ENCODE measurements around the gene CD2.
"Not testable (repeated sequence)": the region's sequence is repeated elsewhere in the genome, so short reads cannot be mapped to it uniquely, and the experiment has no call there.

Gene CD2

DNA sequence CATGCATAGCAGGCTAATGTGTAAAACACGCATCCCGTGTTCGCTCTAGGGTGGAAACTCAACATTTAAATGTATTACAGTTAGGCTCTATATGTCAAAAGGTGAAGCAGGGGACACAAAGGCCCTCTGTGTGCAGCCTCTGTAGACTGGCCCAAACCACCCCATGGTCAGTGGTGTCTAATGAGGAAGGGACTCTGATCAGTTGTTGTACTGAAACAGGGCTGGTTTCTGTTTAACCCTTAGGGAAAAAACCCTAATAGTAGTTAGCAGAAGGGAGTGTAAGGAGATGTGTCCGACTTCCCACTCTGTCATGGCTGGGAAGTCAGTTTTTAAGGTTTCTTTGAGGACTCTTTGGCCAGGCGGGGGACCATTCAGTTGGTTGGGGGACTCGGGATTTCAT is 21.5 kb upstream of the CD2 start:
- DNase-seq: no peak

DNA sequence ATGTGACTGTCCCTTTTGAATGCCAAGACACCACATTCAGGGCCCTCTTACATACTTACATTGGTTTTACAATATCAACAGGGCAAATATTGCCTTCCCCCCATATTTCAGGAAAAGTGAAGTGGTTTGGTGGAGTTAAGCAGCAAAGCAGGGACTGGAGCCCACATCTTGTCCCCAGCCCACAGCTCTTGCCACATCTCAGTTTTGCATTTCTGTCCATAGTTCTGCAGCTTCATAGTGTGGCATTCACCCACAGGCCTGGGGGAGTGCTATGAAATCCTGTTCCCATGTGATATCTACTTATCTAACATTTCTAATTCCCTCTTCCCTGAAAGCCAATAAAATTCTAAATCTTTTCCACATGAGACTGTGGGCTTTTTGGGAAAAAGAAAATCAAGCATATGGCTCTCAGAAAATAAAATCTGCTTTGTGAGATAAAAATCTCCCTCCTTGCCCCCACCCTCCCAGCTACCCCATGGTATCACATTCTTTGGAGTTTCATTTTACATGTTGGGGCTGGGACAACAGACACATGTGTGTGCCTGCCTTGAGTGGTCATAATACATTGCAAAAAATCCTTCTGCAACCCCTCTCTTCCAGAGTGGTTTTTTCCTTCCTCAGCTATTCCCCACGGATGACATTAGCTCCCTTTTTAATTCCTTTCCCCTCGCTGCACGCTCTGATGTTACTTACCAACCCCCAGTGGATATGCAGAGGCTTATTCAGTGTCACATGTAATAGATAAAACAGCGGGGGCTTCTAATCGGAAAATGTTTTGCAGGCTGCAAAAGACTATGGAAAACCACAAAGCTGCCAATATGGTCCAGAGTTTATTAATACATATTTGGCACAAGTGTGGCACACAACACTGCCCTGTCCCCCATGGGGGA is 20.5 kb upstream of the CD2 start:
- DNase-seq: no peak

- DNase-seq: no peak
Observed at GRCh38 chr1:116735246-116735645, 19.0 kb upstream of the CD2 start.

- peak; percentile 39 for DNase-seq
Observed at GRCh38 chr1:116737020-116737854, 17.0 kb upstream of the CD2 start.

GRCh38 chr1:116737855-116738321 is 16.3 kb upstream of the CD2 start:
- no peak for DNase-seq

- no peak for DNase-seq
Observed at GRCh38 chr1:116738673-116739370, 15.4 kb upstream of the CD2 start.

DNA sequence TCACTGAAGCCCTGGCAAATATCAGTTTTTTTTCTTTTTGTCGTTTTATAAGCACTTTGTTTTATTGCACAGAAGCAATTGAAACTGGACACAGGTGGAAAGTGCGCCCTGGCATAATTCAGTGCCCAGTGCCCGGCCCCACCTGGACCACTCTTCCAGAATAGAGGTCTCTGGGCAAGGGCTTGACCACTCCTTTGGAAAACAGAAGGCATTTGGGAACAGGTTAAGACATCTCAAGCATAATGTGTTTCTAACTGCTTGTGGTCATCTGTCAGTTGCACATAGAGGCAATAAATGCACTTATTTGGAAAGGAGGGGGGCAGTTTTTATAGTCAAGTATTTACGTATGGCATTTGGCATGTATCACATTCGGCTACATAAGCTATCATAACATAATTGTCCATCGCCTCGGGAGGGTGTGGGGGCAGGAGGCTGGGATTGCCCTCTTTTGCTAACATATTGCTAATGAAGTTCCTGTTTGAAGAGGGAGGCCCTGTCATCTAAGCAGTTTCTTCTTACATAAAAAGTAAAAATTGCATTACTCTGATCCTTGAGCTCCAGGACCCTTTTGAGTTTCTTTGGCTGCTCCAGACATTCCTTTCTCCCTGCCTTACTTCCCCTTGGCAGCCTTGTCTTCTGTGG is 14.7 kb upstream of the CD2 start:
- DNase-seq: no peak

- DNase-seq: no peak
Observed at GRCh38 chr1:116740296-116740695, 13.9 kb upstream of the CD2 start.

- DNase-seq: no peak
Observed at GRCh38 chr1:116740746-116741145, 13.5 kb upstream of the CD2 start.

GRCh38 chr1:116741836-116742565 is 12.2 kb upstream of the CD2 start:
- no peak for DNase-seq

DNA sequence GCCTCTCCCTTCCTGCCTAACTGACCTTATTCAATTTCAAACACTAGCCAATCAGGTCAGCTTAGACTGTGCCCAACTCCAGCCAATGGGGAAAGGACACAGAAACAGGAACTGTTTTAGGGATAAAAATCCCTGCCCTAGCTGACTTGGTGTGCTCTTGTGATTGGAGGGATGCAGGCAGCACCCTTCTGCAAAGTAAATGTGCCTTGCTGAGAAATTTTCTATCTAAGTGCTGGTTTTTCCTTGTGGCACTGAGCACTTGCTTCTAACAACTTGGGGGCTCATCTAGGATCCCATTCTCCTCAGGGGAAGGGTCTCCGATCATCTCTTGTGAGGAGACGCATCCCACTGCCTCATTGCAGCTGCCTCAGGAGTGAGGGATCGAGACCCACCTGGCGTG is 10.7 kb upstream of the CD2 start:
- no peak for DNase-seq

DNA sequence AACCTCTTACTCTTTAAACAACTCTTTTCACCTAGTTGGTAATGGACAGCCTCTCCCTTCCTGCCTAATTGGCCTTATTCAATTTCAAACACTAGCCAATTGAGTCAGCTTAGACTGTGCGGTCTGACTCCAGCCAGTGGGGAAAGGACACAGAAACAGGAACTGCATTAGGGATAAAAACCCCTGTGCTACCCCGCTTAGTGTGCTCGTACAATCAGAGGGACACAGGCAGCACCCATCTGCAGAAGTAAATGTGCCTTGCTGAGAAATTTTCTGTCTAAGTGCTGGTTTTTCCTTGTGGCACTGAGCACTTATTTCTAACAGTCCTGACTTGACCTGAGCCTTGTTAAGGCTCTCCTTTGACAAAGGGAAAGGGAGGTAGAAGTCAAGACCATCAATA is 6.0 kb upstream of the CD2 start:
- DNase-seq: no peak

GRCh38 chr1:116751146-116751545 is 3.1 kb upstream of the CD2 start:
- DNase-seq: no peak

- no peak for DNase-seq
Observed at GRCh38 chr1:116751621-116752020, 2.6 kb upstream of the CD2 start.

DNA sequence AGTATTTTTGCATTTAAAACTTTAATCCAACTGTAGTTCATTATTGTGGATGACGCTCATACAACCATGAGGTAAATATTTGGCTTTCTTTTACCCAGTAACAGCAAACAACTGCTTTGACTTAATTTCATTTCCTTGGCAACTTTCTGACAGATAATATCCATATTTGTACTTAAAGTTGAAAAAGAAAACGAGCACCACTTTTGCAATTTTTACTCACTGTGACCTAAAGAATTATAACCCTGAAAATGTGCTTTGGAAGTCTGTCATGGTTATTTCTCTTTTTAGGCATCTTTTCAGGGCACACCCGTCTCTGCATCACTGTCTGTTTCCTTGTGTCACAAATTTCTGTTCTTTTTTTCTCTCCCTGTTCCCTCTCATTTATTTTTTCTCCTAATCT is 918 bp upstream of the CD2 start:
- DNase-seq: no peak

GRCh38 chr1:116755066-116755465 is 836 bp downstream of the CD2 start:
- no peak for DNase-seq

DNA sequence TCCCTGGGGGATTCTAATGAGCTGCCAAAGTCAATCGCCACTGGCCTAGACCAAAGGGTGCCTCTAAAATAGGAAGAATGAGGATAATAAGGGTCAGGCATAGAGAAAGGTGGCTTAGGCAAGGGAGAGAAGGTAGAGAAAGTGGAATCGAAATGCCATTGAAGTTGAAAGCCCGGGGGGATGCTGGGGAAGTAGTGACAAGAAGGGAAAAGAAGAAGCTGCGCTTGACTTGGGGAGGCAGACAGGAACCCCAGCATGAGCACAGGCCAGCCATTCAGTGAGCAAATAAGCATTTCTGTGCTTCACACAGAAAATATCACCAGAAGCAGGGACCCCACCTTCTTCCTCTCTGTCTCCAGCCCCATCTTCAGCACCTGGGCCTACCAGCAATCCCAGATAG is 1.5 kb downstream of the CD2 start:
- no peak for DNase-seq

DNA sequence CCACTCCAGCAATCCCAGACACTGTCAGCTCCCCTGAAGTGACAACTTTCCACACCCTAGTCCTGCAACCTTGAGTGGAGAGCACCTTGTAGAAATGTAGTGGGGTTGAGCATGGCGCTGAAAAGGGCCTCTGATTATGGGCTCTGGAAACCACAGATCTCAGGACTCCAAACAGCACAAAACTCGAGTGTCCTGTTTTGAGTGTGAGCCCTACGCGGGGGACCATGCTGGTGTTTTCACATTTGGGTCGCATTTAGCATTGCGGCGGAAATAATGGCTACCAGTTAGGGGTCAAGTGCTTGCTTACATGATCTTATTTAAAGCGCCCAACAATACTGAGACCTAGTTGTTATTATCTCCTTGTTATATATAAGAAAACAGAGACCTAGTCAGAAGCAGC is 1.9 kb downstream of the CD2 start:
- not testable (repeated sequence) for DNase-seq

GRCh38 chr1:116758456-116758815 is 4.2 kb downstream of the CD2 start:
- not testable (repeated sequence) for DNase-seq

DNA sequence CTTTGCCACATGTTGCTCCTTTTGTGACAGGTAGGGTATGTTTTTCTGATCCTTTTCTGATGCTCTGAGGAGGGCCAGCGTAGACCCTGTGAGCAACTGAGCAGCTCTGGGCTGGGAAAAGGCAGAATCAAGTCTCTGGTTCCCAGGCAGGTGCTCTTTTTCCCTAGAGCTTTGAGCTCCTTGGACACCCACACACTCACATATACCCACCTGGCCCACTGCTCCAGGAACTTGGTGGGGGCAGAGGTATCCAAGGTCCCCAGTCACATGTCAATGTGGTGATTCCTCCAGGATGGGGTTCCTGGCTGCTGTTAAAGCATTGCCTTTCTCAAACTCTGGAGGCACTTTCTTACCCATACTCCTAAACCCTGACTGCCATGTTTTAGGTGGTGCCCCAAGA is 5.4 kb downstream of the CD2 start:
- no peak for DNase-seq

DNA sequence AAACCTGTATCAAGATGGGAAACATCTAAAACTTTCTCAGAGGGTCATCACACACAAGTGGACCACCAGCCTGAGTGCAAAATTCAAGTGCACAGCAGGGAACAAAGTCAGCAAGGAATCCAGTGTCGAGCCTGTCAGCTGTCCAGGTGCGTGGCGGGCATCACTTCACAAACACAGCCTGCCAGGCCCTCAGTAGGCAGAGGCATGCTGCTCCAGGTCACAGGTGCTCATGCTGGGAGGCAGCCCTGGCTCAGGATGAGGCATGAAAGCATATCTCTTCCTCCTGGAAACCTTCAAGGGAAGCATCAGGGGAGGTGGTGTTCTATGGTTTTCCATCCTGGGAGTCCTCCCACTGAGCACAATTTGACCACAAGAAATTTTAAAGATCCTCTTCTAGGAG is 6.3 kb downstream of the CD2 start:
- peak; percentile 46 for DNase-seq

DNA sequence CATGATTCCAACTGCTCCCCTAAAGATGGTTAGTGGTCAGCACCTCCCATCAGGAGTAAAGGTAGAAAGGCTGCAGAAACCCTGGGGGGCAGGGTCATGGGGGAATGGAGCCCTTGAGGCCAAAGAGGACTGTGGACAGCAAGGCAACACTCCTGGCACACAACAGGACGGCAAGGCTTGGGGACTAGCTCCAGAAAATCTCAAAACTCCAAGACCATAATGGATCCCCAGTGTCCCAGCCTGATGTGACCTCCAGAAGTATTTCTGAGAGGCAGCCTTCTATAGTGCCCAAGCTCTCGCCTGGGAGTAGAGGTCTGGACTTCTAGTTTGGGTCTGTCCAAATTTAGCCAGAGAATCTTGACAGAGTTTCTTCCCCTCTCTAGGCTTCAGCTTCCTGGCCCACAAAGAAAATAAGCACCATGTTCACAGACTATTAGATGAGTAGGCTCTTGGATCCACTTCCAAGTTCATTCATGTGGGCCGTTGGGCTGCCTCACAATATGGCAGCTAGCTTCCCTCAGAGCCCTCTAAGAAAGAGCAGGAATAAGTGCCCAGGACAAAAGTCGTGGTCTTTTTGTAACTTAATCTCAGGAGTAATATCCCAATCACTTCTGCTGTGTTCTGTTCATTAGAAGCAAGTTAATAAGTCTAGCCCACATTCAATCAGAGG is 6.9 kb downstream of the CD2 start:
- no peak for DNase-seq

Data from NCI-H146 (cell line).